ENCODE data around the gene RNF144A.

- TF ChIP-seq, protein P1, sequence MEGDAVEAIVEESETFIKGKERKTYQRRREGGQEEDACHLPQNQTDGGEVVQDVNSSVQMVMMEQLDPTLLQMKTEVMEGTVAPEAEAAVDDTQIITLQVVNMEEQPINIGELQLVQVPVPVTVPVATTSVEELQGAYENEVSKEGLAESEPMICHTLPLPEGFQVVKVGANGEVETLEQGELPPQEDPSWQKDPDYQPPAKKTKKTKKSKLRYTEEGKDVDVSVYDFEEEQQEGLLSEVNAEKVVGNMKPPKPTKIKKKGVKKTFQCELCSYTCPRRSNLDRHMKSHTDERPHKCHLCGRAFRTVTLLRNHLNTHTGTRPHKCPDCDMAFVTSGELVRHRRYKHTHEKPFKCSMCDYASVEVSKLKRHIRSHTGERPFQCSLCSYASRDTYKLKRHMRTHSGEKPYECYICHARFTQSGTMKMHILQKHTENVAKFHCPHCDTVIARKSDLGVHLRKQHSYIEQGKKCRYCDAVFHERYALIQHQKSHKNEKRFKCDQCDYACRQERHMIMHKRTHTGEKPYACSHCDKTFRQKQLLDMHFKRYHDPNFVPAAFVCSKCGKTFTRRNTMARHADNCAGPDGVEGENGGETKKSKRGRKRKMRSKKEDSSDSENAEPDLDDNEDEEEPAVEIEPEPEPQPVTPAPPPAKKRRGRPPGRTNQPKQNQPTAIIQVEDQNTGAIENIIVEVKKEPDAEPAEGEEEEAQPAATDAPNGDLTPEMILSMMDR (IDR thresholded peaks at IDR 0.05) = no peak
- TF ChIP-seq POLR2AphosphoS5 (IDR thresholded peaks at IDR 0.05) (no peak), POLR2A (IDR thresholded peaks at IDR 0.05) (no peak), EP300 (IDR thresholded peaks at IDR 0.05) (no peak)
Measured at GRCh38 chr2:6959751-6960150, 42.5 kb downstream of the RNF144A start.
